HG03469 (cell line): Measurements from ENCODE around the gene ITIH1.
"Not testable (repeated sequence)": the region's sequence is repeated elsewhere in the genome, so short reads cannot be mapped to it uniquely, and the experiment has no call there.

Source experiments
- ATAC-seq: cut with Tn5 transposase; IDR thresholded peaks from one replicate; pipeline ENCODE4 v1.9.1; 2021; ENCODE audit warnings: mild to moderate bottlenecking, moderate library complexity, moderate number of reproducible peaks; ENCODE audit not compliant: unreplicated experiment

Gene ITIH1

DNA sequence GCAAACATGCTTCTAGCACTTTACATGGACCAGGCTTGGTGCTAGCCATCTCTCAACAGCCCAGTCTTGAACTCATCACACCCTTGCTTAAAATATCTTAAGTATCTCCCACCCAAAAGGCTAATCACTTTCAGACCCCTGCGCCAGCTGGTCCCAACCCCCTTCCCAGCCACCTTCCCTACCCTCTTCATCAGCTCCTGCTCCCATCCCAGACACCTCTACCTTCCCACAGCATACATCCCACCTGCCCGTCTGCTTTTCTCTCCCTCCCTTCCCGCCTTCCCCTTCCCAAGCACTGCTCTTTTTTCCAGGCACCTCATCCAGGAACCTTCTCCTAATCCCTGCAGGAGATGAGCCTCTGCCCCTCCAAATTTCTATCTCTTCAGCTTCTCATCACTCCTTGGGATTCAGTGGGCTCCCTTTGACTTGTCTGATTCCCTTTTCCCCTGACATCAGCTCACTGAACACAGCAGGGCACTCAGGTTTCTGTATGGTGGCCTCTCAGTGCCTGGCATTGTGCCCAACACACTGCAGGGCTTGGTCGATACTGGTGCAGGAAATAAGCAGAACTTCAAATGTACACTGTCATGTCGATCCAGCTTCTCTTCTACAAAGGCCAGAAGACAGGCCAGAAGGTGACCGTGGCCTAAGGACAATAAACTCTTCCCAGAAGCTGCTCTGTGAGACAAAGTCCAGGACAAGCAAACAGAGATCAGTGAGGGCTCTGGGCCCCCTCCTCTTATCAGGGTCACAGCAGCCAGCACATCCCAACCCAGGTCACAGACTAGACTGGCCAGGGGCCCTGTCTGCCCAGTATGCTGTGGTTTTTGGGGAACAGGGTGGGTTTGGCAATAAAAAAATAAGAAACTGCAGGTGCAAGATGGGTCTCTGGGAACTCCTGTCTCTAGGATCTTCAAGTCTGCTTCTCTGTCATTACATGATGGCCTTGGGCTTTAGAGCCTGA is 2.2 kb upstream of the ITIH1 start:
- ATAC-seq: no peak

DNA sequence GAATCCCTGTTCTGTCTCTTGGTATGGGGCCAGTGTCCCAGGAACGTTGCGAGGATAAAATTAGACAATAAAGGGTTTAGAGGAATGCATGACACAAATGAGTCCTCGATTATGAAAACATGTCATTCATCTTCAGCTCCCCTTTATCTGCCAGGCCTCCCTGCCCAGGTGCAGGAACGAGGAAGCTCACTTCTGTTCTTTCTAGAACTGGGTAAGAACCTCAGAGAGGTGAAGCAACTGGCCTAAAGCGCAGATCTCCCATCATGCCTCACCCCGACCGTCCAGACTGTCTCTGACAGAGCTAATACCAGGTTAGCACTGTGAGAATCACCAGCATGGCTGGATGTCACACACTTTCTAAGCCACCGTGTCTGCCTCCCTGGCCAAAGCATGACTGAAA is 1.5 kb upstream of the ITIH1 start:
- ATAC-seq: no peak

DNA sequence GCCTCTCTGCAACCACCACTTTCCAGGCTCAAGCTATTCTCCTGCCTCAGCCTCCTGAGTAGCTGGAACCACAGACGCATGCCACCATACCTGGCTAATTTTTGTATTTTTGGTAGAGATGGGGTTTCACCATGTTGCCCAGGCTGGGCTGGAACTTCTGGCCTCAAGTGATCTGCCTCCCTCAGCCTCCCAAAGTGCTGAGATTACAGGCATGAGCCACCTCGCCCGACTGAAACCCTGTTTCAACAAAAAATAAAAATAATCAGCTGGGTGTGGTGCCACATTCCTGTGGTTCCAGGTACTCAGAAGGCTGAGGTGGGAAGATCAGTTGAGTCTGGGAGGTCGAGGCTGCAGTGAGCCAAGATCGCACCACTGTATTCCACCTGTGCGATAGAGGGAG is 913 bp upstream of the ITIH1 start:
- ATAC-seq: not testable (repeated sequence)

DNA sequence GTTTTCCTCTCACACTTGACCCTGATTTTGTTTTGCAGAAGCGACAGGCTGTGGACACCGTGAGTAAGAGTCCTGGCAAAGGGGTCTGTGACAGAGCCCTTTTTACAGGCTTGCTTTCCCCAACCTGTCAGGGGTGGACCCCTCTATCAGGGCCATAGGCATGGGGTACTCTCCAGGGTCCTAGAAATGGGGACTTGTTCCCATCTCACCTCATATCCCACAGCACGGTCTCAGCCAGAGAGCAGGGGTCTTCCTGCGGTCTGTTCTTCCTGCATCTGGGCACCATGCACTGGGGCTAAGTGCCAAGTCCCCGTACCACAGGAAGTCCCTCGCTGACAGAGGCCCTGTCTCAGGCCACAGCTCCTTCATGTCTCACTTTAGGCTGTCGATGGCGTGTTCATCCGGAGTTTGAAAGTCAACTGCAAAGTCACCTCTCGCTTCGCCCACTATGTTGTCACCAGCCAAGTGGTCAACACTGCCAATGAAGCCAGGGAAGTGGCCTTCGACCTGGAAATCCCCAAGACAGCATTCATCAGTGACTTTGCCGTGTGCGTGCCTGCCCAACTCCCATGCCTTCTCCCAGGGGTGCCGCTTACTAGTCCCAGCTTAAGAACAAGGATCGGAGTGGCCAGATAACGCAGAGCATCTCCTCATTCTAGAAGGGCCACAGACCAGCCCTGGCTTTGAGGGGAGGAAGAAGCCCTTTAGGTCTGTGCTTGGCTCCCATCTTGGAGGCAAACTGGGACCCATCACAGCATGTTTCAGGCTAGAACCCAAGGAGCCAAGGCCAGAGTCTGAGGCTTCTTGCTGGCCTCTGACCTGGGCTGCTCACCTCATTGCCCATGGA is 783 bp downstream of the ITIH1 start:
- no peak for ATAC-seq

DNA sequence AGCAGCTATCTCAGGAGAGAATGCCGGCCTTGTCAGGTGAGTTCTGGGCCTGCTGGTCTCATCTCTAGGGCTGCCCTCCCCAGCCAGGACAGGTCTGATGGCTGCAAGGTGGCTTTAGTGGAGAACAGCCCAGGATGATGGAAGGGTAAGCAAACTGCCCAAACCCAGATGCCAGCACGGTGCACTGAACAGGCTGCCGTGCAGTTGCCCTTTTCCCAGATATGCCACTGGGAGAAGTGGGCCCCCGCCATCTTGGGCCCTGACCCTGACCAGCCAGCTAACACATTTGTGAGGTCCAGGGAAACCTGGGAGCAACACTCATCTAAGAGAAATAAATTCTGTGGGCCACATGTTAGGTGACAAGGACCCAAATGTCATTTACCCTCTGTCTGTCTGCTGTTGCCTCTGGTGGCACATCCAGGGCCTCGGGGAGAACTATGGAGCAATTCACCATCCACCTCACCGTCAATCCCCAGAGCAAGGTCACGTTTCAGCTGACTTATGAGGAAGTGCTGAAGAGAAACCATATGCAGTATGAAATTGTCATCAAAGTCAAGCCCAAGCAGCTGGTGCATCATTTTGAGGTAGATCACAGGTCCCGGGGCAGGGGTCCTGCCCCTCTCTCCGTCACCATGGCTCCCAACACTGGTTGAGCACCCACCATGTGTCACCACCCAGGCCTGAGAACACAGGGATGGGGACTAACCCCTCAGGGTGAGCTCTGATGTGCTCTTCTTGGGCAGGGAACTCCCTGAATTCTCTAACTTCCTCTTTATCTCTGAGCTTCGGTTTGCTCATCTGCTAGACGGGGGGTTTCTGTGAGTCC is 1.8 kb downstream of the ITIH1 start:
- no peak for ATAC-seq

DNA sequence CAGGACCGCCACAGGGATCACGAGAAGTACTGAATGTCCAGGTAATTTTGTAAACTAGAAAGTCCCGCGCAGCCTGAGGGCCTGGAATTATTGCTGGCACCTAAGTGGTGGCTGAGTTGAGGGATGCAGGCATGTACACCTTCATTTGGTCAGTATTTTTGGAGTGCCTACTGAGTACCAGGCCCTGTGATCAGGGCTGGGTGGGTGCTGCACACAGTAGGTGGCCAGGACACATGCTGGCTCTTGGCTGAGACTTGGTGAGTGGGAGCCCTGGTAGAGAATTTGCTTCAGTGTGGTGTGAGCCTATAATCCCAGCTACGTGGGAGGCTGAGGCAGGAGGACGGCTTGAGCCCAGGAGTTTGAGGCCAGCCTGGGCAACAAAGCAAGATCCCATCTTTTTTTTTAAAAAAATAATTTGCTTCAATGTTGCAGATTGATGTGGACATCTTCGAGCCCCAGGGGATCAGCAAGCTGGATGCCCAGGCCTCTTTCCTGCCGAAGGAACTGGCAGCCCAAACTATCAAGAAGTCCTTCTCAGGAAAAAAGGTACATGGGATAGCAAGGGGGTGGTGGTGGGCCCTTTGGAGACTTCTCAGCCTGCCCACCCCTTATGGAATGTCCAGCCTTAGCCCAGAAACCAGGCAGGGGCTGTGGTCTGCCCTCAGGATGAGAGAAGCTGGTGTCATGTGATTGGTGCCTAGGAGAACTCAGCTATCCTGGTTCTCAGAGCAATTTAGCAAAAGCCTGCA is 2.6 kb downstream of the ITIH1 start:
- no peak for ATAC-seq

DNA sequence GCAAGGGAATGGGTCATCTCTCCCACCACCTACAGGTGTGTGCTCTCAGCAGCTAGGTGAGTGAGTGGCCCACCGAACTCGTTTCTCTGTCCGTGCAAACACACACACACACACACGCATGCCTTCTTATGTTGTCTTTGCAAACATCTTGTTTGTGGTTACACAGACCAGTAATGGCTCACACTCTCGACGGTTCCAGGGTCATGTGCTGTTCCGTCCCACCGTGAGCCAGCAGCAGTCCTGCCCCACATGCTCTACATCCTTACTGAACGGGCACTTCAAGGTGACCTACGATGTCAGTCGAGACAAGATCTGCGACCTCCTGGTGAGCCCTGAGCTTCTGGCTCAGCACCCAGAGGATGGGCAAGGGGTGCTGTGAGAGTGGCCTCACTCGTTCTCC is 4.3 kb downstream of the ITIH1 start:
- ATAC-seq: no peak

DNA sequence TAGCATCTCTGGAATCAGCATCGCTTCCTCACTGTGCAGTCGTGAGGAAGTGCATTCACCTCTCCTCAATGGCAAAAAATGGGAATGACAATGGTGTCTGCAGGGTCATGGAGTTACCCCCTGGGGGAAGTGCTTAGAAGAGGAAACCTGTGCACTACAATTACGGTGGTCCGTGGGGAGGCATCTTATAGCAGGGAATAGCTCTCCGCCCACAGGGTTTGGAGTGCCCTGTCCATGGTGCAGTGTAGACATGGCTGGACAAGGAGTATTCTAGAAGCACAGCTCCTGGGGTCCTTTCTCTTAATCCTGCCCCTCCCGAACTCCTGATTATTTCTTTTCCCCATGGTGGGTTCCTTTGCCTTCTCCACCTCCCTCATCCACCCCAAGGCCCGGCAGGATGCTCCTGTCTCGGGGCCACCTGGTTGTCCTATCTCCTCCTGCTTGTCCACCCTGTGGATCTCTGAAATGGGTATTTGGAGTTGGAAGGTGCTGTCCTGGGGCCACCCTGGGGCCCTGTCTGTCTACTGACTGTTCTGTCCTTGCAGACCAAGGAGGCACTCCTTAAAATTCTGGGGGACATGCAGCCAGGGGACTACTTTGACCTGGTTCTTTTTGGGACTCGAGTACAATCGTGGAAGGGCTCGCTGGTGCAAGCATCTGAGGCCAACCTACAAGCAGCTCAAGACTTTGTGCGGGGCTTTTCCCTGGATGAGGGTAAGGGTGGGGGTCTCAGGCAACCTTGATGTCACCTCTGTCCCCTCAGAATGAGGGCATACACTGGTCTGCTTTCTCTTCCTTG is 5.2 kb downstream of the ITIH1 start:
- no peak for ATAC-seq

DNA sequence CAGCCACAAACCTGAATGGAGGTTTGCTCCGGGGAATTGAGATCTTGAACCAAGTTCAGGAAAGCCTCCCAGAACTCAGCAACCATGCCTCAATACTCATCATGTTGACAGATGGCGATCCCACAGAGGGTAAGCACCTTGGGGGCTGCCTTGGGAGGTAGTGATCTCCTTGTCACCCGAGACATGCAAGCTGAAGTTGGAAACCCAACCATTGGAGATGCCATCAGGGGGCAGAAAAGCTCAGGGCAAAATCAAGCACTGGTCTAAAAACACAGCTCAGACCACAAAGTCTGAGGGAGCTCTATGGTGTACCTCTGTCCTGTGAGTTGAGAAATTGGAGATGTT is 5.8 kb downstream of the ITIH1 start:
- no peak for ATAC-seq

DNA sequence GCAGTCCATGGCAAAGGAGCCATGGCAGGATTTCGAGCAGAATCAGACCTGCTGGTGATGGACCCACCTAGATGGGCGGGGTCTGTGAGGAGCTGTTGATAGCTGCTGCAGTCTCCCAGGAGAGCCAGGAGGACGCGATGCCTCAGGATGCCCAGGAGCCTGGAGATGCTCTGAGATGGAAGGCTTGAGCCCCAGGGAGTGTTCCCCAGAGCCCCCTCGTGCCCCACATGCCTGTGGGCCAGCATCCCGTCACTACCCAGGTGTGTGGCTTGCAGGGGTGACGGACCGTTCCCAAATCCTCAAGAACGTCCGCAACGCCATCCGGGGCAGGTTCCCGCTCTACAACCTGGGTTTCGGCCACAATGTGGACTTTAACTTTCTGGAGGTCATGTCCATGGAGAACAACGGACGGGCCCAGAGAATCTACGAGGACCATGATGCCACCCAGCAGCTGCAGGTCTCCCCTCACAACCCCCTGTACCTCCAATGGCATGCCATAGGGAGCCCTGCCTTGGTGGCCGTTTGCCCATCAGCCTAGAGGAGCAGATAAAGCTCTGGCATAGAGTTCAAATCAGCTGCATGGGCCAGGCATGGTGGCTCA is 6.7 kb downstream of the ITIH1 start:
- ATAC-seq: no peak

DNA sequence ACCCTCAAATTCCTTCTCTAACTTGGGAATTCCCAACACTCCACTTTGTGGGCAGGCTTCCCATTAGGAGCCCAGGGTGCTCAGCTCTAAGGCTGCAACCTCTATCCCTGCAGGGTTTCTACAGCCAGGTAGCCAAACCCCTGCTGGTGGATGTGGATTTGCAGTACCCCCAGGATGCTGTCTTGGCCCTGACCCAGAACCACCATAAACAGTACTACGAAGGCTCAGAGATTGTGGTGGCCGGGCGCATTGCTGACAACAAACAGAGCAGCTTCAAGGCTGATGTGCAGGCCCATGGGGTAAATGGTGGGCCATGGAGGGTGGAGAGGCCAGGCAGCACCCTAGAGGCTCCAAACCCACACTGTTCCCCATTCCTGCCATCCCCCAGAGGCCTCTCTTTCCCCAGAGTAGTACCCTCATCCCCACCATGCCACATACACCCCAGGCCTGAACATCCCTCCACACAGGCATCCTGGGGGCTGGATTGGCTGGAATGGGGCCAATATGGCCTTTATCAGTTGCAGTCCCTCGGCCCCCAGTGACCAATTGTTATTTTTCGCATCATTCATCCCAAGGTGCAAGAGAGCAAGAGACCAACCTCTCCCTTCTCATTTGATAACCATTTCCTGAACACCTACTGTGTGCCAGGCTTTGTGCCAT is 7.7 kb downstream of the ITIH1 start:
- no peak for ATAC-seq

DNA sequence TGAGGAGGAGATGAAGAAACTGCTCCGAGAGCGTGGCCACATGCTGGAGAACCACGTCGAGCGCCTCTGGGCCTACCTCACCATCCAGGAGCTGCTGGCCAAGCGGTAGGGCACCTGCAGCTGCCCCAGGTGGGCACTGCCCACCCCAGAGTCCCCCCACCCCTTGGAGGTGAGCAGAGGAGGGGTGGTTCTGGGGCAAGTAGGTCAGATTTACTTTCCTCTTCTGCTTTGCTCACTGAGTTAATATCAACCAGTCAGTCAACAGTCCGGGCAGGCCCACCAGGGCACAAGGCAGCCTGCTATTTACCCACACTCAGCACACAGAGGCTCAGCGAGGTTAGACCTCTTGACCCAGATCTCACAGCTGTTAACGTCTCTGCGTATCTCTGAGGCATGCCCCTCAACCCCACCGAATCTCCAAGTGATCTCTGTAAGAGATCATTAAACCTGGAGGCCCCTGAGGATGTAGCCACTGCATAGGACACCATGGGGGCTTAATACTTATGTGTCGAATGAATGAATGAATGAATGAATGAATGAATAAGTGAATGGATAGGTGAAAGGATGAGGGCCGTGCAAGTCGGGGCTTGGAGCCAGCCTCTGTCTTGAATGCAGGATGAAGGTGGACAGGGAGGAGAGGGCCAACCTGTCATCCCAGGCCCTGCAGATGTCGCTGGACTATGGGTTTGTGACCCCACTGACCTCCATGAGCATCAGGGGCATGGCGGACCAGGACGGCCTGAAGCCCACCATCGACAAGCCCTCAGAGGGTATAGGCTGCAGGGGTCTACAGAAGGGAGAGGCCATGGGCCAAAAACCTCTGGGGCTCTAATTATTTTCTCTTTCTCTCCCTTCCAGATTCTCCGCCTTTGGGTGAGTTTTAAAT is 9.2 kb downstream of the ITIH1 start:
- no peak for ATAC-seq

DNA sequence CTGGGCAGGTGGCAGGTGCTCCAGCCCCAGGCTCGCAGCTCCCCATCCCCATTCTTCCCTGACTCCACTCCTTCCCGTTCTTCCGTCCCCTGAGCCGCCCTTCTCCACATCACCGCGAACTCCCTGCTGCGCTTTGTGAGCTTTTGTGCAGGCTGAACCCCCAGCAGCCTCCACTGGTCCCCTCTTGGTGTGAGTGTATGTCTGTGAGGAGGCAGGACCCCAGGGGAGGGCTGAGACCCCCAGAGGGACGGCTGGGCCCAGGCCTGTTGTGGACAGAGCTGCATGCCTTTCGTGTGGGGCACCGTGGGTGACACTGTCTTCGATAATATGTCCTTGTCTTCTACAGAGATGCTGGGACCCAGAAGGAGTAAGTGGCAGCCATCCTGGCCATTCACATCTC is 9.8 kb downstream of the ITIH1 start:
- no peak for ATAC-seq

DNA sequence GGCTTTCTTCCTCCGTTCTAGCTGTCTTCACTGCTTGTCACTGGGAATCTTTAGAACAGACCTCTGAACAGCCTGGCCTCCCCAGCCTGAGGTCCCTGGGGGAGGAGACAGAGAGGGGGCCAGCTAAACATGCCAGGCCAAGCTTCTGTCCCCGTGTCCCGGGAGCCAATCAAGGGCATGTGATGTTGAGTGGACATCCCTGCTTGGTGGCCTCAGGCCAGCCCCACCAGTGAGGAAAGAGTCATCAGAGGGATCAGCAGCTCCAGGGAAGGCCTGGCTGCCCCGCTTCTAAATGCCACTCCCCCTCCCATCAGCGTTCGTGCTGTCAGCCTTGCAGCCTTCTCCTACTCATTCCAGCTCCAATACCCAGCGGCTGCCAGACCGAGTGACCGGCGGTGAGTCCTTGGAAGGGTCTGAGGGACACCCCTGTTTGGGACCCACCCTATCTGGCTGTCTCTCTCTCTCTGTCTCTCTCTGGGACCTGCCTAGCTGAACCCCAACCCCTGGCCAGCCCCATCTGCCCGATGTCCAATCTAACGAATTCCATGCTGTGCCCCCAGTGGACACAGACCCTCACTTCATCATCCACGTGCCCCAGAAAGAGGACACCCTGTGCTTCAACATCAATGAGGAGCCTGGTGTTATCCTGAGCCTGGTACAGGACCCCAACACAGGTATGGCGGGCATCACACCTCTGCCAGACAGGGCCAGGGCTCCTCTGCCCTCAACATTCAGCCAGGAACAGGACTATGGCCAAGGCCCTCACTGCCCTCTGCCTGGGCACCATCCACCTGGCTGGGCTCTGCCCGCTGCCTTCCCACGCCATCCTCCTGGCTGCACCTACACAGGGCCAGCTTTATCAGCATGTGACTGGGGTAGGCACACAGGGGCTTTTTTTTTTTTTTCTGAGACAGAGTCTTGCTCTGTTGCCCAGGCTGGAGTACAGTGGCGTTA is 10.6 kb downstream of the ITIH1 start:
- no peak for ATAC-seq

DNA sequence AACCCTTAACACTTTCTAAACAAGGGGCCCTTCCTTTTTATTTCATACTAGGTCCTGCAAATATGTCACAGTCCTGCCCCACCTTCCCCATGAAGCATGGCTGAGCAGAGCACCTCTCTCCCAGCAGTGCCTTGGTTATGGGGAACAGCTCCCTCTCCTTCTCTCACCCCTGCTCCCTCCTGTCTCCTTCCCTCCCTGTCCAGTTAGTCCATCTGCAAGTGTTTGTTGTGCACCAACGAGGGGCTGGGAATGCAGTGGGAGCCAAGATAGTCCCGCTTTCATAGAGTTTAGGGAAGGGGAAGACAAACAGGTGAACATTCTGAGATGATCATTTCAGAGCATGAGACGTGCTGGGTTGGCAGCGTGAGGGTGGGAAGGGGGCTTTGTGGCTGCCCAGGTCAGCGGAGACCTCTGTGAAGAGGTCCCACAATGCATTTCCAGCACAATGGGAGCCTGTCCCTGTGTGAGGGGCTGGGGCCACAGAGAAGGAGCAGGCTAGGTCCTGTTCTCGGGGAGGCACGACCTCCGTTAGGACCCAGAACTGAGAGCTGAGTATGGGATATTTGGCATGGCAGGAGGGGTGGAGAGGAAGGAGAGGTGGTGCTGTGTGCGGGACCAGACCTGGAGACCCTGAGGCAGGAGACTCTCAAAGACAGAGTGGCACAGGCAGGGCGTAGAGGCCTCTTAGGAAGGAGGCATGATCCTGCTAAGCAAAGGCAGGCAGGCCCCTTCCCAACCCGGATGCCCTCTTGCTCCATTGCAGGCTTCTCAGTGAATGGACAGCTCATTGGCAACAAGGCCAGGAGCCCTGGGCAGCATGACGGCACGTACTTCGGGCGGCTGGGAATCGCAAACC is 11.7 kb downstream of the ITIH1 start:
- ATAC-seq: no peak

DNA sequence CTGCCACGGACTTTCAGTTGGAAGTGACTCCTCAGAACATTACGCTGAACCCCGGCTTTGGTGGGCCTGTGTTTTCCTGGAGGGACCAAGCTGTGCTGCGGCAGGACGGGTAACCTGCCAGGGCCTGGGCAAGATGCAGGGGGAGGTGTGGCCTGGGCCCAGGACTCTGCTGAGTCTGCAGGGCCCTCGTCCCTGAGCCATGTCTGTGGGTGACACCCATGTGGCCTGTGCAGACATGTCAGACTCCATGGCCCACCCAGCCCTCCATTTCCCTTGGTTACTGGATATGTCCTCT is 12.3 kb downstream of the ITIH1 start:
- ATAC-seq: no peak
